Vagina (tissue), 2 donors: ENCODE data around the gene ASTL. TPM values are rescaled to one million over a fixed set of nuclear protein-coding genes. Genes with fewer than 3 reads are reported as not detected.

Experiments
- DNase-seq, 2 donors: peaks; one replicate each; pipeline ENCODE4 v3.0.0-alpha.2; 2017; ENCODE audit errors: extremely low spot score in 2 of 2
- H3K27ac ChIP-seq: fragments of 200-600 bp; sonication (generic); one replicate; pipeline ENCODE4 v1.5.1; 2019
- H3K27me3 ChIP-seq: fragments of 200-600 bp; sonication (generic); one replicate; pipeline ENCODE4 v1.5.1; 2019
- H3K36me3 ChIP-seq, 2 donors: fragments of 200-600 bp; sonication (generic); one replicate each; pipeline ENCODE4 v1.5.1; 2017 to 2019
- H3K4me1 ChIP-seq: fragments of 200-600 bp; sonication (generic); one replicate; pipeline ENCODE4 v1.5.1; 2019
- H3K4me3 ChIP-seq, 2 donors: fragments of 200-600 bp; sonication (generic); 1 replicate in 1 of 2; 2 replicates in 1 of 2; pipeline ENCODE4 v1.5.1; 2016 to 2019
- H3K9me3 ChIP-seq: fragments of 200-600 bp; sonication (generic); one replicate; pipeline ENCODE4 v1.5.1; 2019
- POLR2A ChIP-seq, 2 donors: fragments of 450-650 bp; IDR thresholded peaks; one replicate each; pipeline ENCODE4 v1.6.1; 2017; ENCODE audit warnings: antibody characterized with exemption in 2 of 2, mild to moderate bottlenecking in 2 of 2, moderate library complexity in 2 of 2
- POLR2AphosphoS5 ChIP-seq, 2 donors: sonication (generic); formaldehyde crosslinking; IDR thresholded peaks; one replicate each; pipeline ENCODE4 v1.9.0; 2017; ENCODE audit warnings: antibody characterized with exemption in 2 of 2, mild to moderate bottlenecking in 2 of 2, low read depth in 1 of 2; ENCODE audit not compliant: insufficient read depth in 1 of 2
- intact Hi-C: fragments of 100-400 bp; cut with DNase I; formaldehyde crosslinking; loops from one replicate; pipeline ENCODE4 v1.15.1; 2023
- total RNA-seq: library from RNA; depleted of rRNA; stranded (reverse); fragments of >200 nt; gene quantifications from one replicate; pipeline ENCODE4 v1.2.3, GENCODE V29; 2016
- TF ChIP-seq, protein P1 (sequence below), 3 experiments: fragments of 450-650 bp in 2 of 3; fragments of 200-600 bp in 1 of 3; sonication (generic) in 1 of 3; IDR thresholded peaks; one replicate each; pipeline ENCODE4 v1.5.1; 2017 to 2019; ENCODE audit warnings: antibody characterized with exemption in 3 of 3, mild to moderate bottlenecking in 2 of 3, moderate library complexity in 2 of 3

ASTL gene
- total RNA-seq, 1 donor from 2014 or later = not detected

DNA sequence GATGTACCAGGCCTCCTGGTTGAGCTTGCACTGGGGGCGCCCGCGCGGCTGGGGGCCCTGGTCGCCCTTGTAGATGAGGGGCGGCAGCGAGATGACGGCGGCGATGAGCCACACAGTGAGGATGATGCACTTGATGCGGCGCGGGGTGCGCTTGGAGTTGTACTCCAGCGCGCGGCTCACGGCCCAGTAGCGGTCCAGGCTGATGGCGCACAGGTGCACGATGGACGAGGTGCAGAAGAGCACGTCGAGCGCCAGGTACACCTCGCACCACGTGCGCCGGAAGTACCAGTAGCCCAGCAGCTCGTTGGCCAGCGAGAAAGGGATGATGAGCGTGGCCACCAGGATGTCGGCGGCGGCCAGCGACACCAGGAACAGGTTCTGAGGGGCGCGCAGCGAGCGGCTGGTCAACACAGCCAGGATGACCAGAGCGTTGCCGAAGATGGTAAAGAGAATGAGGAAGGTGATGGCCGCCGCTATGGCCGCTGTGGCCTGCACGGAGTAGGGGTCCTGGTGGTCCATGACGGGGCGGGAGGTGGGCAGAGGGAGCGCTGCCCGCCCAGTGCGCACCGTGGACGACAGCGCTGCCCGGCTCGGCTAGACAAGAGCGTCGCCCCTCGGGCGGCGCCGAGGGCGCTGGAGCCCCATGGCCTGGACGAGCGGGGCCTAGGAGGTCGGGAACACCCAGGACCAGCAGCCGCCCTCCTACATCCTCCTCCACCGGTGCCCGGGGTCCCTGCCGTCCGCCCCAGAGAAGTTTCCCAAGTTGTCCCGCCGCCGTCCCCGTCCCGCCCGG lies 22.5 kb downstream of the ASTL start:
- H3K27me3 ChIP-seq = no peaks in the 10 kb centered on the region
- intact Hi-C loops = loop anchor here (5.0 kb wide), 1 partner anchor 124 kb away; the partner anchor contains the start of gene ANKRD36C
- H3K4me3 ChIP-seq = peak overlapping the region; percentile 57 to 74
- no peaks in the 10 kb centered on the region for H3K36me3 ChIP-seq
- H3K27ac ChIP-seq = no peak overlapping the region
- H3K9me3 ChIP-seq = no peaks in the 10 kb centered on the region
- TF ChIP-seq POLR2AphosphoS5 (IDR thresholded peaks at IDR 0.05; ENCODE audit: insufficient read depth in 1 of 2, low read depth in 1 of 2) (no peak), POLR2A (IDR thresholded peaks at IDR 0.05) (no peak)
- TF ChIP-seq, protein P1, sequence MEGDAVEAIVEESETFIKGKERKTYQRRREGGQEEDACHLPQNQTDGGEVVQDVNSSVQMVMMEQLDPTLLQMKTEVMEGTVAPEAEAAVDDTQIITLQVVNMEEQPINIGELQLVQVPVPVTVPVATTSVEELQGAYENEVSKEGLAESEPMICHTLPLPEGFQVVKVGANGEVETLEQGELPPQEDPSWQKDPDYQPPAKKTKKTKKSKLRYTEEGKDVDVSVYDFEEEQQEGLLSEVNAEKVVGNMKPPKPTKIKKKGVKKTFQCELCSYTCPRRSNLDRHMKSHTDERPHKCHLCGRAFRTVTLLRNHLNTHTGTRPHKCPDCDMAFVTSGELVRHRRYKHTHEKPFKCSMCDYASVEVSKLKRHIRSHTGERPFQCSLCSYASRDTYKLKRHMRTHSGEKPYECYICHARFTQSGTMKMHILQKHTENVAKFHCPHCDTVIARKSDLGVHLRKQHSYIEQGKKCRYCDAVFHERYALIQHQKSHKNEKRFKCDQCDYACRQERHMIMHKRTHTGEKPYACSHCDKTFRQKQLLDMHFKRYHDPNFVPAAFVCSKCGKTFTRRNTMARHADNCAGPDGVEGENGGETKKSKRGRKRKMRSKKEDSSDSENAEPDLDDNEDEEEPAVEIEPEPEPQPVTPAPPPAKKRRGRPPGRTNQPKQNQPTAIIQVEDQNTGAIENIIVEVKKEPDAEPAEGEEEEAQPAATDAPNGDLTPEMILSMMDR (IDR thresholded peaks at IDR 0.05) = no peak
- H3K4me1 ChIP-seq = peaks cover 13% of the 10 kb centered on the region
- DNase-seq = no peak

DNA sequence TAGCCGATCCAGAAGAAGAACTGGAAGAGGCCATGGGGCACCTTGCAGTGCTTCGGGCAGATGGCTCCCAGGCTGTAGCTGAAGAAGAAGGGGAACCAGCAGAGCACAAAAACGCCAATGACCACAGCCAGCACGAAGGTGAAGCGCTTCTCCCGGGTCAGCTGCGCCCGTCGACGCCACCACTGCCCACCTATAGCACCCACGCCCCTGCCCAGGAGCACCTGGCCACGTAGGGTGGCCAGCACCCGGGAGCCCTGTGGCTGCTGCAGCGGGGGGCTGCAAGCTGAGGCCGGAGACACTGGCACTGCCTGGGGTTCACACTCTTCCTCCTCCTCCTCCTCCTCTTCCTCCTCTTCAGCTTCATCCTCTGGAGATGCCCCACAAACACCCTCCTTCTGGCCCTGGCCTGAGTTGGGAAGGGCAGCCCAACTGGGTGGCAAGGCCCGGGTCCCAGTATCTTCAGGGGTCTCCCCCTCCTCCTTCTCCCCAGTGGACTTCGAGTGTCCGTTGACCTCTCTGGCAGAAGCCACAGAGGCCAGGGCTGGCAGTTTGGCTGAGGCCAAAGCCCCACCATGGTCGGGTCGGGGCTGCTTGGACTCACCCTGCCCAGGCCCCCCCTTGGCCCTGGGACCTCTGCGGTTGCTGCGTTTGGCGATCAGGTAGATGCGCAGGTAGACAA lies 23.3 kb downstream of the ASTL start:
- Histone ChIP-seq H3K4me3 (no peak overlapping the region), H3K4me1 (peaks cover 13% of the 10 kb centered on the region), H3K36me3 (no peaks in the 10 kb centered on the region), H3K27ac (no peak overlapping the region), H3K9me3 (no peaks in the 10 kb centered on the region), H3K27me3 (no peaks in the 10 kb centered on the region)
- intact Hi-C loops = loop anchor here (5.0 kb wide), 1 partner anchor 123 kb away; the partner anchor contains the start of gene ANKRD36C
- no peak for DNase-seq
- TF ChIP-seq, protein P1 (IDR thresholded peaks at IDR 0.05) = no peak
- TF ChIP-seq POLR2A (IDR thresholded peaks at IDR 0.05) (no peak), POLR2AphosphoS5 (IDR thresholded peaks at IDR 0.05; ENCODE audit: insufficient read depth in 1 of 2, low read depth in 1 of 2) (no peak)

DNA sequence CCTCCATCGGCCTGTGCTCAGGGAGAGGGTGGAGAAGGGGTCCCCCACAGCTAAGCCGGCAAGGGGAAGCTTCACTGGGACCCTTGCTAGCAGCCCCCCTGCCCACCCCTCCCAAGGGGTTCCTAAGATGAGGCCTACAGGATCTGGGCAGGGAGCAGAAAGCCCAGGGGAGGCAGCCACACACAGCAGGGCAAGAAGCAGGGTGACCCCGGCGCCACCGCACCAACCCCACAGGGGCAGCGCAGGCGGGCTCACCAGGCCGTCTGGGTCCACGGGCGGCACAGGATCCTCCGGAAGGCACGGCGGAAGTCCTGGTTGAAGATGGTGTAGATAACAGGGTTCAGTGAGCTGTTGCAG lies 23.8 kb downstream of the ASTL start:
- no peak overlapping the region for H3K27ac ChIP-seq
- peaks cover 13% of the 10 kb centered on the region for H3K4me1 ChIP-seq
- TF ChIP-seq, protein P1 (IDR thresholded peaks at IDR 0.05) = no peak
- TF ChIP-seq POLR2AphosphoS5 (IDR thresholded peaks at IDR 0.05; ENCODE audit: insufficient read depth in 1 of 2, low read depth in 1 of 2) (no peak), POLR2A (IDR thresholded peaks at IDR 0.05) (no peak)
- no peak overlapping the region for H3K4me3 ChIP-seq
- DNase-seq = no peak
- H3K27me3 ChIP-seq = no peaks in the 10 kb centered on the region
- H3K36me3 ChIP-seq = no peaks in the 10 kb centered on the region
- intact Hi-C loops = no loop called here
- H3K9me3 ChIP-seq = no peaks in the 10 kb centered on the region

DNA sequence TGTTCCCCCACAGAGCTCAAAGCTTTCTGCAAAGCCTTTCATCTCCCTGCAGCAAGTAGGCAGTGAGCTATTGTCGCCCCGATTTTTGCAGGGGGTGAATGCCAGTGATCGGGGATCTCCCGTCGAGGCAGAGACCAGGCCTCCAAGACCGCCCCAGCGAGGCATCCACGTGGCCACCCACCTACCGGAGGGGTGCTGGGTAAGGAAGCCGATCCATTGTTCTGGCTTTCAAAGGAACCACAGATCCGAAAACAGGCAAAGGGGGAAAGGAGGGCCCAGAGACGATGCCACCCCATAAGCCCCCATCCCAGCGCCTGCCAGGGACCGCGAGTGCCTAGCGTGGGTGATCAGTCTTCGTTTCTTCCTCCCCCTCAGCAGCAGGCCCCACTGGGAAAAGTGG lies 24.4 kb downstream of the ASTL start:
- Histone ChIP-seq H3K36me3 (no peaks in the 10 kb centered on the region), H3K27me3 (no peaks in the 10 kb centered on the region), H3K27ac (no peak overlapping the region), H3K4me3 (no peak overlapping the region), H3K9me3 (no peaks in the 10 kb centered on the region), H3K4me1 (peaks cover 19% of the 10 kb centered on the region)
- intact Hi-C loops = no loop called here
- DNase-seq = no peak
- TF ChIP-seq, protein P1 (IDR thresholded peaks at IDR 0.05) = no peak
- TF ChIP-seq POLR2AphosphoS5 (IDR thresholded peaks at IDR 0.05; ENCODE audit: insufficient read depth in 1 of 2, low read depth in 1 of 2) (no peak), POLR2A (IDR thresholded peaks at IDR 0.05) (no peak)

DNA sequence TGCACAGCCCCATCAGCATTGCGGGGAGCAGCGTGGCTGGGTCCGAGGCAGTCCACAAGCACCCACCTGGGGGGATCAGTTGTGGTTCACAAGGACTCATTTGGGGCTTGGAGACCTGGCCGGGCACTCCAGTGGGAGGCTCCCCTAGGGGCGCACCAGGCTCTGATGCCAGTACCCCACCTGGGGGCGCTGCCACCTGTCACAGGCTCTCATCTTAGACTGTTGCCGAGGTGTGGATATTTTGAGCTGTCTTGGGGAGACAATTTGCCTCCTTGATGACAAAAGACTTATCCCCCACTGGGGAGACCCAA lies 25.0 kb downstream of the ASTL start:
- no peaks in the 10 kb centered on the region for H3K27me3 ChIP-seq
- H3K9me3 ChIP-seq = no peaks in the 10 kb centered on the region
- H3K4me3 ChIP-seq = no peak overlapping the region
- H3K36me3 ChIP-seq = no peaks in the 10 kb centered on the region
- peaks cover 23% of the 10 kb centered on the region for H3K4me1 ChIP-seq
- TF ChIP-seq, protein P1 (IDR thresholded peaks at IDR 0.05) = no peak
- no peak for TF ChIP-seq POLR2A (IDR thresholded peaks at IDR 0.05)
- TF ChIP-seq POLR2AphosphoS5 (IDR thresholded peaks at IDR 0.05; ENCODE audit: insufficient read depth in 1 of 2, low read depth in 1 of 2) = no peak
- H3K27ac ChIP-seq = no peak overlapping the region
- intact Hi-C loops = no loop called here
- DNase-seq = no peak
